HEK293 (cell line): ENCODE data around the gene TMEM187.

Source experiments
- CTCF ChIA-PET: fragments of 350-600 bp; formaldehyde crosslinking; extraction: SDS; loops from one replicate; lab custom pipeline; 2021; ENCODE audit warnings: antibody characterized with exemption; lab: Yijun Ruan, JAX
- POLR2A ChIA-PET: fragments of 300-600 bp; formaldehyde crosslinking; extraction: SDS; loops from one replicate; lab custom pipeline; 2020; ENCODE audit warnings: antibody characterized with exemption, inconsistent platforms; lab: Yijun Ruan, JAX
- H3K27ac ChIP-seq: fragments of 200-500 bp; sonication (Bioruptor generic); 2 replicates; pipeline ENCODE4 v1.5.1; 2014; ENCODE audit warnings: low read depth, low read length, control low read depth, inconsistent platforms; ENCODE audit errors: extremely low read depth
- H3K36me3 ChIP-seq, 2 experiments: fragments of 200-500 bp in 1 of 2; sonication (Bioruptor generic) in 1 of 2; 1 replicate in 1 of 2; 2 replicates in 1 of 2; pipeline ENCODE4 v1.5.1; 2014 to 2017; ENCODE audit warnings: inconsistent platforms in 2 of 2, low read length in 2 of 2; ENCODE audit not compliant: control insufficient read depth in 2 of 2, insufficient read depth in 1 of 2
- H3K4me1 ChIP-seq: fragments of 200-500 bp; sonication (Bioruptor generic); 2 replicates; pipeline ENCODE4 v1.5.1; 2014; ENCODE audit warnings: mild to moderate bottlenecking, low read length, inconsistent platforms; ENCODE audit not compliant: control insufficient read depth, insufficient read depth
- H3K4me3 ChIP-seq: 2 replicates; pipeline ENCODE4 v1.5.1; 2011; ENCODE audit warnings: low read depth, mild to moderate bottlenecking, control low read depth, low read length, moderate library complexity
- H3K9me3 ChIP-seq: fragments of 200-500 bp; sonication (Bioruptor generic); 2 replicates; pipeline ENCODE4 v1.5.1; 2014; ENCODE audit warnings: low read depth, low read length, inconsistent platforms; ENCODE audit not compliant: control insufficient read depth, insufficient read depth
- GLI4 ChIP-seq: fragments of 450-650 bp; formaldehyde crosslinking; IDR thresholded peaks from 2 replicates; pipeline ENCODE4 v1.5.1; 2016; ENCODE audit warnings: missing biosample characterization, missing genetic modification characterization
- GLIS1 ChIP-seq: fragments of 450-650 bp; formaldehyde crosslinking; IDR thresholded peaks from 2 replicates; pipeline ENCODE4 v1.5.1; 2016; ENCODE audit warnings: missing biosample characterization, missing genetic modification characterization
- SCRT1 ChIP-seq: fragments of 450-650 bp; formaldehyde crosslinking; IDR thresholded peaks from 2 replicates; pipeline ENCODE4 v1.5.1; 2016; ENCODE audit warnings: missing biosample characterization, missing genetic modification characterization, borderline replicate concordance
- SCRT2 ChIP-seq: fragments of 450-650 bp; formaldehyde crosslinking; IDR thresholded peaks from 2 replicates; pipeline ENCODE4 v1.5.1; 2016; ENCODE audit warnings: missing biosample characterization, missing genetic modification characterization
- WT1 ChIP-seq: fragments of 450-650 bp; formaldehyde crosslinking; IDR thresholded peaks from 2 replicates; pipeline ENCODE4 v1.5.1; 2016; ENCODE audit warnings: missing biosample characterization, missing genetic modification characterization
- YY2 ChIP-seq: fragments of 450-650 bp; formaldehyde crosslinking; IDR thresholded peaks from 2 replicates; pipeline ENCODE4 v1.5.1; 2016; ENCODE audit warnings: missing biosample characterization, missing genetic modification characterization
- ZBTB21 ChIP-seq: fragments of 450-650 bp; formaldehyde crosslinking; IDR thresholded peaks from 2 replicates; pipeline ENCODE4 v1.5.1; 2017; ENCODE audit warnings: missing biosample characterization, missing genetic modification characterization
- ZNF10 ChIP-seq: fragments of 450-650 bp; formaldehyde crosslinking; IDR thresholded peaks from 2 replicates; pipeline ENCODE4 v1.5.1; 2017; ENCODE audit warnings: missing biosample characterization, missing genetic modification characterization
- ZNF140 ChIP-seq: fragments of 450-650 bp; formaldehyde crosslinking; IDR thresholded peaks from 2 replicates; pipeline ENCODE4 v1.5.1; 2016; ENCODE audit warnings: missing biosample characterization, missing genetic modification characterization
- ZNF16 ChIP-seq: fragments of 450-650 bp; formaldehyde crosslinking; IDR thresholded peaks from 2 replicates; pipeline ENCODE4 v1.5.1; 2016; ENCODE audit warnings: low read depth, missing biosample characterization, missing genetic modification characterization
- ZNF169 ChIP-seq: fragments of 450-650 bp; formaldehyde crosslinking; IDR thresholded peaks from 2 replicates; pipeline ENCODE4 v1.5.1; 2016; ENCODE audit warnings: missing biosample characterization, missing genetic modification characterization
- ZNF19 ChIP-seq: fragments of 450-650 bp; formaldehyde crosslinking; IDR thresholded peaks from 2 replicates; pipeline ENCODE4; 2016; ENCODE audit warnings: missing biosample characterization, missing genetic modification characterization, low read depth
- ZNF423 ChIP-seq: fragments of 450-650 bp; formaldehyde crosslinking; IDR thresholded peaks from 2 replicates; pipeline ENCODE4 v1.5.1; 2016; ENCODE audit warnings: missing biosample characterization, missing genetic modification characterization
- ZNF521 ChIP-seq: fragments of 450-650 bp; formaldehyde crosslinking; IDR thresholded peaks from 2 replicates; pipeline ENCODE4 v1.5.1; 2017; ENCODE audit warnings: missing biosample characterization, mild to moderate bottlenecking, missing genetic modification characterization
- ZNF544 ChIP-seq: fragments of 450-650 bp; formaldehyde crosslinking; IDR thresholded peaks from 2 replicates; pipeline ENCODE4 v1.5.0; 2017; ENCODE audit warnings: missing biosample characterization, missing genetic modification characterization
- ZNF549 ChIP-seq: fragments of 450-650 bp; IDR thresholded peaks from 2 replicates; pipeline ENCODE4 v1.5.1; 2018; ENCODE audit warnings: missing biosample characterization, missing genetic modification characterization, mild to moderate bottlenecking, inconsistent platforms, moderate library complexity
- ZNF555 ChIP-seq: fragments of 450-650 bp; formaldehyde crosslinking; conservative IDR thresholded peaks from 2 replicates; pipeline ENCODE4 v1.5.1; 2017; ENCODE audit warnings: missing biosample characterization, mild to moderate bottlenecking, missing genetic modification characterization, inconsistent platforms
- ZNF571 ChIP-seq: fragments of 450-650 bp; formaldehyde crosslinking; IDR thresholded peaks from 2 replicates; pipeline ENCODE4 v1.5.0; 2017; ENCODE audit warnings: missing biosample characterization, missing genetic modification characterization
- ZNF585B ChIP-seq: fragments of 450-650 bp; formaldehyde crosslinking; IDR thresholded peaks from 2 replicates; pipeline ENCODE4 v1.5.1; 2016; ENCODE audit warnings: missing biosample characterization, missing genetic modification characterization
- ZNF596 ChIP-seq: fragments of 450-650 bp; IDR thresholded peaks from 2 replicates; pipeline ENCODE4 v1.5.0; 2018; ENCODE audit warnings: missing biosample characterization, mild to moderate bottlenecking, missing genetic modification characterization, moderate library complexity
- ZNF623 ChIP-seq: fragments of 450-650 bp; formaldehyde crosslinking; IDR thresholded peaks from 2 replicates; pipeline ENCODE4 v1.5.1; 2016; ENCODE audit warnings: missing biosample characterization, missing genetic modification characterization
- ZNF629 ChIP-seq: fragments of 450-650 bp; formaldehyde crosslinking; IDR thresholded peaks from 2 replicates; pipeline ENCODE4 v1.5.1; 2017; ENCODE audit warnings: missing biosample characterization, missing genetic modification characterization
- ZNF664 ChIP-seq: fragments of 450-650 bp; formaldehyde crosslinking; IDR thresholded peaks from 2 replicates; pipeline ENCODE4 v1.5.1; 2016; ENCODE audit warnings: missing biosample characterization, missing genetic modification characterization
- ZNF777 ChIP-seq: fragments of 450-650 bp; formaldehyde crosslinking; IDR thresholded peaks from 2 replicates; pipeline ENCODE4 v1.5.1; 2017; ENCODE audit warnings: missing biosample characterization, missing genetic modification characterization, borderline replicate concordance
- ZNF830 ChIP-seq: fragments of 450-650 bp; IDR thresholded peaks from 2 replicates; pipeline ENCODE4 v1.5.0; 2018; ENCODE audit warnings: missing biosample characterization, missing genetic modification characterization, low read depth, mild to moderate bottlenecking, moderate library complexity
- ZSCAN16 ChIP-seq: fragments of 450-650 bp; formaldehyde crosslinking; IDR thresholded peaks from 2 replicates; pipeline ENCODE4 v1.5.1; 2016; ENCODE audit warnings: missing biosample characterization, missing genetic modification characterization
- ZSCAN23 ChIP-seq: fragments of 450-650 bp; formaldehyde crosslinking; IDR thresholded peaks from 2 replicates; pipeline ENCODE4 v1.5.1; 2016; ENCODE audit warnings: missing biosample characterization, missing genetic modification characterization
- TF ChIP-seq, protein P1 (sequence below): fragments of 450-650 bp; formaldehyde crosslinking; IDR thresholded peaks from 2 replicates; pipeline ENCODE4 v1.5.1; 2016; ENCODE audit warnings: missing biosample characterization, missing genetic modification characterization
- TF ChIP-seq, protein P2 (sequence below): IDR thresholded peaks from 2 replicates; pipeline ENCODE4 v1.6.1; 2011; ENCODE audit warnings: mild to moderate bottlenecking, low read depth, low read length, borderline replicate concordance

Gene TMEM187

DNA sequence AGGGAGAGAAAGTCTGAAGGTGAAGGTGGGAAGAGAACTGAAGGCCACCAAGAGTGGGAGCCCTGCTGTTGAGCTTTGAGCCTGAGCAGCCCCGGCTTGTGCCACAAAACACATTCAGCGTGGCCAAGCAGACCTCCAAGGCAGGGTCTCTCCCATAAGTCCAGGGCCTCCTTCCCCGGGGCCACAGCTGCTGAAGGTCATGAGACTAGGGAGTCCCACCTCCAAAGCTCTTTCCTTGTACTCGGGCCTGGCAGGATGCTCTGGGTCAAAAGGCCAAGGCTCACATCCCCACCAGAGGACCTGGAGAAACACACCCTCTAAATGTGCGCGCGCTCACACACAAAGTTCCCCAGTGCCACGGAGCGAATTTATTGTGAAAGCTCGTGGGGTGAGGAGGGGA lies 43.0 kb upstream of the TMEM187 start:
- peaks cover 15% of the 10 kb centered on the region for H3K4me1 ChIP-seq
- TF ChIP-seq ZNF19 (tag by site-specific recombination) (no peak), ZNF549 (tag by site-specific recombination) (no peak), ZNF585B (tag by site-specific recombination) (no peak), ZNF16 (tag by site-specific recombination) (no peak), SCRT2 (tag by site-specific recombination) (no peak), ZSCAN16 (tag by site-specific recombination) (no peak)
- TF ChIP-seq, protein P1, sequence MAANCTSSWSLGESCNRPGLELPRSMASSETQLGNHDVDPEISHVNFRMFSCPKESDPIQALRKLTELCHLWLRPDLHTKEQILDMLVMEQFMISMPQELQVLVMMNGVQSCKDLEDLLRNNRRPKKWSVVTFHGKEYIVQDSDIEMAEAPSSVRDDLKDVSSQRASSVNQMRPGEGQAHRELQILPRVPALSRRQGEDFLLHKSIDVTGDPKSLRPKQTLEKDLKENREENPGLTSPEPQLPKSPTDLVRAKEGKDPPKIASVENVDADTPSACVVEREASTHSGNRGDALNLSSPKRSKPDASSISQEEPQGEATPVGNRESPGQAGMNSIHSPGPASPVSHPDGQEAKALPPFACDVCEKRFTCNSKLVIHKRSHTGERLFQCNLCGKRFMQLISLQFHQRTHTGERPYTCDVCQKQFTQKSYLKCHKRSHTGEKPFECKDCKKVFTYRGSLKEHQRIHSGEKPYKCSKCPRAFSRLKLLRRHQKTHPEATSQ (tag by site-specific recombination) = no peak
- H3K4me3 ChIP-seq = no peak overlapping the region
- H3K27ac ChIP-seq = peak overlapping the region; percentile 62; the same call in 1 of the 2 replicates
- CTCF ChIA-PET = interaction anchor here (0.7 to 14.7 kb wide), 3 partner anchors 9 to 201 kb away, joined by 3 to 267 read pairs (median 3); partner anchors contain the start of gene RENBP
- POLR2A ChIA-PET = interaction anchor here (0.5 to 4.2 kb wide), 5 partner anchors 18 to 146 kb away, joined by 3 to 67 read pairs (median 5); partner anchors contain the start of genes HCFC1 and TMEM187
- H3K9me3 ChIP-seq = no peaks in the 10 kb centered on the region
- H3K36me3 ChIP-seq = peaks cover 23 to 48% of the 10 kb centered on the region in 2 experiments

- Histone ChIP-seq H3K4me1 (peaks cover 15% of the 10 kb centered on the region), H3K27ac (no peak overlapping the region), H3K9me3 (no peaks in the 10 kb centered on the region), H3K36me3 (peaks cover 23 to 48% of the 10 kb centered on the region in 2 experiments), H3K4me3 (no peak overlapping the region)
- ChIA-PET POLR2A (interaction anchor here (0.6 to 4.2 kb wide), 4 partner anchors 17 to 967 kb away, joined by 3 to 67 read pairs (median 4); partner anchors contain the start of genes HCFC1 and TMEM187), CTCF (interaction anchor here (0.7 to 14.7 kb wide), 4 partner anchors 8 to 201 kb away, joined by 3 to 267 read pairs (median 3); partner anchors contain the start of gene RENBP)
- TF ChIP-seq ZNF544 (tag by site-specific recombination) (no peak), ZNF10 (tag by site-specific recombination) (no peak), ZNF629 (tag by site-specific recombination) (no peak), ZNF19 (tag by site-specific recombination) (no peak), ZNF571 (no peak), SCRT2 (tag by site-specific recombination) (no peak), ZNF555 (tag by site-specific recombination) (no peak), GLI4 (tag by site-specific recombination) (no peak)
- TF ChIP-seq, protein P2, sequence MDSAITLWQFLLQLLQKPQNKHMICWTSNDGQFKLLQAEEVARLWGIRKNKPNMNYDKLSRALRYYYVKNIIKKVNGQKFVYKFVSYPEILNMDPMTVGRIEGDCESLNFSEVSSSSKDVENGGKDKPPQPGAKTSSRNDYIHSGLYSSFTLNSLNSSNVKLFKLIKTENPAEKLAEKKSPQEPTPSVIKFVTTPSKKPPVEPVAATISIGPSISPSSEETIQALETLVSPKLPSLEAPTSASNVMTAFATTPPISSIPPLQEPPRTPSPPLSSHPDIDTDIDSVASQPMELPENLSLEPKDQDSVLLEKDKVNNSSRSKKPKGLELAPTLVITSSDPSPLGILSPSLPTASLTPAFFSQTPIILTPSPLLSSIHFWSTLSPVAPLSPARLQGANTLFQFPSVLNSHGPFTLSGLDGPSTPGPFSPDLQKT = no peak
Observed at GRCh38 chrX:153930011-153930910, 42.3 kb upstream of the TMEM187 start.

GRCh38 chrX:153931151-153931550 lies 41.4 kb upstream of the TMEM187 start:
- H3K4me3 ChIP-seq = no peak overlapping the region
- peaks cover 23 to 48% of the 10 kb centered on the region in 2 experiments for H3K36me3 ChIP-seq
- no peaks in the 10 kb centered on the region for H3K9me3 ChIP-seq
- 0 out of 2 replicates have a peak overlapping the region, but pooled peaks have one; percentile 19 for H3K27ac ChIP-seq
- TF ChIP-seq GLIS1 (tag by site-specific recombination) (no peak), SCRT1 (tag by site-specific recombination) (no peak), WT1 (tag by site-specific recombination) (no peak), YY2 (tag by site-specific recombination) (no peak), ZSCAN23 (tag by site-specific recombination) (no peak), ZNF596 (tag by site-specific recombination) (no peak), ZNF423 (tag by site-specific recombination) (no peak), ZNF169 (no peak), ZNF777 (no peak), ZNF664 (tag by site-specific recombination) (no peak), ZNF140 (tag by site-specific recombination) (no peak), ZNF830 (tag by site-specific recombination) (no peak), ZNF623 (no peak), ZNF521 (tag by site-specific recombination) (no peak), ZBTB21 (tag by site-specific recombination) (no peak)
- POLR2A ChIA-PET = interaction anchor here (0.7 kb wide), 1 partner anchor 40 kb away, joined by 3 read pairs; the partner anchor contains the start of gene HCFC1
- CTCF ChIA-PET = interaction anchor here (0.7 to 14.7 kb wide), 2 partner anchors 8 to 18 kb away, joined by 3 to 267 read pairs; partner anchors contain the start of gene RENBP
- peaks cover 17% of the 10 kb centered on the region for H3K4me1 ChIP-seq
